Astrocyte (in vitro differentiated cells and primary cell): ENCODE data around the gene TTC24. TPM values are rescaled to one million over a fixed set of nuclear protein-coding genes. Genes with fewer than 3 reads are reported as not detected.

Experiments used
- DNase-seq: peaks from one replicate; pipeline ENCODE4 v3.0.0-alpha.2; 2010; ENCODE audit warnings: low read depth
- FAIRE-seq: peaks from 2 replicates; lab custom pipeline; 2011; peaks lifted over from hg19 to GRCh38; lab: Jason Lieb, UNC
- H2AFZ ChIP-seq: 2 replicates; pipeline ENCODE4 v1.6.0; 2012; ENCODE audit warnings: low read depth, low read length, inconsistent platforms
- H3K27ac ChIP-seq: 2 replicates; pipeline ENCODE4 v1.5.1; 2011; ENCODE audit warnings: low read depth, low read length, inconsistent platforms
- H3K27me3 ChIP-seq: 2 replicates; pipeline ENCODE4 v1.6.0; 2011; ENCODE audit warnings: low read length, inconsistent platforms; ENCODE audit not compliant: insufficient read depth
- H3K36me3 ChIP-seq: 2 replicates; pipeline ENCODE4 v1.5.1; 2011; ENCODE audit warnings: low read length, inconsistent platforms; ENCODE audit not compliant: insufficient read depth
- H3K4me1 ChIP-seq: 2 replicates; pipeline ENCODE4 v1.5.1; 2011; ENCODE audit warnings: low read length, inconsistent platforms; ENCODE audit not compliant: insufficient read depth
- H3K4me2 ChIP-seq: 2 replicates; pipeline ENCODE4 v1.6.0; 2012; ENCODE audit warnings: low read length, inconsistent platforms
- H3K4me3 ChIP-seq: 2 replicates; pipeline ENCODE4 v1.5.1; 2011; ENCODE audit warnings: low read depth, mild to moderate bottlenecking, low read length, inconsistent platforms; ENCODE audit not compliant: insufficient read depth
- H3K79me2 ChIP-seq: 2 replicates; pipeline ENCODE4 v1.6.0; 2012; ENCODE audit warnings: mild to moderate bottlenecking, low read length, inconsistent platforms; ENCODE audit not compliant: insufficient read depth
- H3K9ac ChIP-seq: 2 replicates; pipeline ENCODE4 v1.6.0; 2012; ENCODE audit warnings: mild to moderate bottlenecking, low read length, inconsistent platforms
- H3K9me3 ChIP-seq: 2 replicates; pipeline ENCODE4 v1.5.1; 2012; ENCODE audit warnings: low read depth, mild to moderate bottlenecking, low read length, inconsistent platforms; ENCODE audit not compliant: insufficient read depth
- H4K20me1 ChIP-seq: 2 replicates; pipeline ENCODE4 v1.6.0; 2012; ENCODE audit warnings: low read length, inconsistent platforms; ENCODE audit not compliant: insufficient read depth
- H3K27ac Mint-ChIP-seq: one replicate; pipeline ENCODE4 v1.8.0; 2021; ENCODE audit warnings: mild to moderate bottlenecking, mixed read lengths; ENCODE audit not compliant: unreplicated experiment
- H3K27me3 Mint-ChIP-seq: one replicate; pipeline ENCODE4 v1.8.0; 2021; ENCODE audit warnings: low read depth, mixed read lengths; ENCODE audit not compliant: unreplicated experiment
- H3K36me3 Mint-ChIP-seq: one replicate; pipeline ENCODE4 v1.8.0; 2021; ENCODE audit warnings: low read depth, mixed read lengths; ENCODE audit not compliant: unreplicated experiment
- H3K4me1 Mint-ChIP-seq: one replicate; pipeline ENCODE4 v1.8.0; 2021; ENCODE audit warnings: low read depth, mixed read lengths; ENCODE audit not compliant: unreplicated experiment
- H3K4me3 Mint-ChIP-seq: one replicate; pipeline ENCODE4 v1.8.0; 2021; ENCODE audit warnings: mild to moderate bottlenecking, moderate library complexity, mixed read lengths; ENCODE audit not compliant: unreplicated experiment
- H3K9me3 Mint-ChIP-seq: one replicate; pipeline ENCODE4 v1.8.0; 2021; ENCODE audit warnings: mild to moderate bottlenecking, mixed read lengths; ENCODE audit not compliant: unreplicated experiment
- EZH2 ChIP-seq: IDR thresholded peaks from 2 replicates; pipeline ENCODE4 v1.6.1; 2012; ENCODE audit warnings: mild to moderate bottlenecking, low read length, inconsistent platforms; ENCODE audit not compliant: insufficient read depth
- total RNA-seq: library from RNA; stranded (reverse); gene quantifications from 2 replicates; pipeline ENCODE4 v1.2.1, GENCODE V29; 2021
- TF ChIP-seq, protein P1 (sequence below): IDR thresholded peaks from 2 replicates; pipeline ENCODE4 v1.5.1; 2011; ENCODE audit warnings: low read depth, mild to moderate bottlenecking, inconsistent platforms, low read length, moderate library complexity; ENCODE audit not compliant: insufficient read depth

TTC24 gene
- total RNA-seq, 1 donor from 2014 or later = not detected

DNA sequence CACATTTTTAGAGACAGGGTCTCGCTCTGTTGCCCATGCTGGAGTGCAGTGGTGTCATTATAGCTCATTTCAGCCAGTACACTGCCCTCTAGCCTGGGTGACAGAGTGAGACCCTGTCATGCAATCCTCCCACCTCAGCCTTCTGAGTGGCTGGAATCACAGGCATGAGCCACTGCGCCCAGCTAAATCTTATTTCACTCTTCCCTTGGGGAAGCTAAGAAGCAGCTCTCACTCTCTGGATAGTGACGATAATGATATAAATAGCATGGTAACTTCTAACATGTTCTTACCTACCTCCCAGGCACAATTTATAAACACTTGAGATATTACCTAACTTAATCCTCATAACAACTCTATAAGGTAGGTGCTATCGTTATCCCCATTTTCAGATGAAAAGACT is 32.1 kb upstream of the TTC24 start:
- H3K27ac ChIP-seq = no peak overlapping the region
- H3K79me2 ChIP-seq = no peaks in the 10 kb centered on the region
- DNase-seq = no peak
- no peak for TF ChIP-seq EZH2
- TF ChIP-seq, protein P1, sequence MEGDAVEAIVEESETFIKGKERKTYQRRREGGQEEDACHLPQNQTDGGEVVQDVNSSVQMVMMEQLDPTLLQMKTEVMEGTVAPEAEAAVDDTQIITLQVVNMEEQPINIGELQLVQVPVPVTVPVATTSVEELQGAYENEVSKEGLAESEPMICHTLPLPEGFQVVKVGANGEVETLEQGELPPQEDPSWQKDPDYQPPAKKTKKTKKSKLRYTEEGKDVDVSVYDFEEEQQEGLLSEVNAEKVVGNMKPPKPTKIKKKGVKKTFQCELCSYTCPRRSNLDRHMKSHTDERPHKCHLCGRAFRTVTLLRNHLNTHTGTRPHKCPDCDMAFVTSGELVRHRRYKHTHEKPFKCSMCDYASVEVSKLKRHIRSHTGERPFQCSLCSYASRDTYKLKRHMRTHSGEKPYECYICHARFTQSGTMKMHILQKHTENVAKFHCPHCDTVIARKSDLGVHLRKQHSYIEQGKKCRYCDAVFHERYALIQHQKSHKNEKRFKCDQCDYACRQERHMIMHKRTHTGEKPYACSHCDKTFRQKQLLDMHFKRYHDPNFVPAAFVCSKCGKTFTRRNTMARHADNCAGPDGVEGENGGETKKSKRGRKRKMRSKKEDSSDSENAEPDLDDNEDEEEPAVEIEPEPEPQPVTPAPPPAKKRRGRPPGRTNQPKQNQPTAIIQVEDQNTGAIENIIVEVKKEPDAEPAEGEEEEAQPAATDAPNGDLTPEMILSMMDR = no peak
- no peak overlapping the region for H3K4me3 ChIP-seq
- no peak overlapping the region for H3K27ac Mint-ChIP-seq
- peaks cover 3% of the 10 kb centered on the region for H3K4me1 Mint-ChIP-seq
- peaks cover 5% of the 10 kb centered on the region for H3K27me3 Mint-ChIP-seq
- H3K36me3 Mint-ChIP-seq = no peaks in the 10 kb centered on the region
- no peaks in the 10 kb centered on the region for H3K4me1 ChIP-seq
- H3K27me3 ChIP-seq = no peaks in the 10 kb centered on the region
- H3K4me2 ChIP-seq = no peak overlapping the region
- H4K20me1 ChIP-seq = no peaks in the 10 kb centered on the region
- H3K9me3 Mint-ChIP-seq = no peaks in the 10 kb centered on the region
- no peak overlapping the region for H2AFZ ChIP-seq
- H3K9ac ChIP-seq = no peak overlapping the region
- peaks cover 22% of the 10 kb centered on the region for H3K36me3 ChIP-seq
- FAIRE-seq = no peak
- no peak overlapping the region for H3K4me3 Mint-ChIP-seq
- H3K9me3 ChIP-seq = no peaks in the 10 kb centered on the region

DNA sequence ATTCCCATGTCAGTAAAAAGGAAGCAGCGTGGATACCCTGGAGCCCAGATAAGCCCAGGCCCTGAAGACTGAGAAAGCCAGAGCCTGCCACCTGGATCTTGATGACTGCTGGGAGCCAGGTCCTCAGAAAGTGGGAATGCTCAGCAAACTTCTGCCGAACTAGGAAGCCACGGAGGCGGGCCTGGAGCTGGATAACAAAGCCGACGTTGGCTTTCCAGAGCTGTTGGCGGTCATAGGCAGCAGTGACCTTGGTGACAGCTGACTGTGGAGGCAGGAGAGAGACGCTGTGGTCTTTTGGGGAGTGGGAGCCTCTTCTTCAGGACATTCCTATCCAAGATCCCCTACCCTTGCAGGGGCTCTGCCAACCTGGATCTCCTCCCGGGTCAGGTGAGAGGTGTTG is 31.5 kb upstream of the TTC24 start:
- no peaks in the 10 kb centered on the region for H3K79me2 ChIP-seq
- H3K9me3 Mint-ChIP-seq = no peaks in the 10 kb centered on the region
- peaks cover 19% of the 10 kb centered on the region for H3K36me3 ChIP-seq
- H2AFZ ChIP-seq = no peak overlapping the region
- no peak overlapping the region for H3K4me2 ChIP-seq
- H3K27me3 ChIP-seq = no peaks in the 10 kb centered on the region
- H3K4me1 ChIP-seq = no peaks in the 10 kb centered on the region
- no peak for TF ChIP-seq EZH2
- H3K9me3 ChIP-seq = no peaks in the 10 kb centered on the region
- no peak overlapping the region for H3K4me3 Mint-ChIP-seq
- no peak for DNase-seq
- no peak overlapping the region for H3K27ac Mint-ChIP-seq
- no peak overlapping the region for H3K4me3 ChIP-seq
- H3K9ac ChIP-seq = no peak overlapping the region
- peaks cover 3% of the 10 kb centered on the region for H3K4me1 Mint-ChIP-seq
- no peaks in the 10 kb centered on the region for H3K36me3 Mint-ChIP-seq
- no peak for FAIRE-seq
- no peak overlapping the region for H3K27ac ChIP-seq
- peaks cover 4% of the 10 kb centered on the region for H3K27me3 Mint-ChIP-seq
- H4K20me1 ChIP-seq = no peaks in the 10 kb centered on the region

DNA sequence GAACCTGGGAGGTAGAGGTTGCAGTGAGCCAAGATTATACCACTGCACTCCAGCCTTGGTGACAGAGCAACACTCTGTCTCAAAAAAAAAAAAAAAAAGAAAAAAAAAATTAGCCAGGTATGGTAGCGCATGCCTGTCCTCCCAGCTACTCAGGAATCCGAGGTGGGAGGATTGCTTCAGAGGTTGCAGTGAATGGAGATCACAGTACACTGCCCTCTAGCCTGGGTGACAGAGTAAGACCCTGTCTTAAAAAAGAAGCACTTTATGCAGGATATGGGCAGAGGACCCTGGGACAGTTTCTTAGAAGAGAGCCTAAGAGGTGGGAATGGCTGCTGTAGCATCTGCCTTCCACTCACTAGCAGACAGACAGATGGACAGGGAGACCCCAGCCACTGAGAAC is 30.1 kb upstream of the TTC24 start:
- H3K4me1 Mint-ChIP-seq = peaks cover 3% of the 10 kb centered on the region
- Histone ChIP-seq H3K27ac (no peak overlapping the region), H3K4me1 (no peaks in the 10 kb centered on the region), H3K9me3 (no peaks in the 10 kb centered on the region), H3K4me3 (no peak overlapping the region), H3K4me2 (no peak overlapping the region), H3K27me3 (no peaks in the 10 kb centered on the region), H2AFZ (no peak overlapping the region), H3K79me2 (no peaks in the 10 kb centered on the region), H3K9ac (no peak overlapping the region), H4K20me1 (no peaks in the 10 kb centered on the region), H3K36me3 (peaks cover 22% of the 10 kb centered on the region)
- H3K27me3 Mint-ChIP-seq = peaks cover 3% of the 10 kb centered on the region
- no peaks in the 10 kb centered on the region for H3K36me3 Mint-ChIP-seq
- FAIRE-seq (no peak), DNase-seq (no peak)
- no peak overlapping the region for H3K4me3 Mint-ChIP-seq
- H3K27ac Mint-ChIP-seq = no peak overlapping the region
- no peaks in the 10 kb centered on the region for H3K9me3 Mint-ChIP-seq
- no peak for TF ChIP-seq EZH2
- TF ChIP-seq, protein P1 = no peak
